HCT116 (cell line): Measurements from ENCODE around the gene FBXL13. TPM values are rescaled to one million over a fixed set of nuclear protein-coding genes. Genes with fewer than 3 reads are reported as not detected.

Experiments
- ATAC-seq: fragments of 200-7000 bp; cut with Tn5 transposase; 2 replicates; pipeline ENCODE4 v1.9.1; 2020; ENCODE audit warnings: mild to moderate bottlenecking, moderate library complexity
- BruUV-seq: library from RNA; stranded (reverse); fragments of 400-500 nt; replicated peaks from 2 replicates; lab custom pipeline; 2021; lab: Mats Ljungman, UMichigan
- CTCF ChIA-PET: fragments of 300-600 bp; sonication (Branson Sonifier 250); formaldehyde crosslinking; loops from one replicate; lab custom pipeline; 2021; ENCODE audit warnings: antibody characterized with exemption; lab: Charles Lee
- POLR2A ChIA-PET: fragments of 300-600, 350-600 bp; sonication (Branson Sonifier 250); formaldehyde crosslinking; loops from one replicate; lab custom pipeline; 2021; ENCODE audit warnings: antibody characterized with exemption; lab: Charles Lee
- RAD21 ChIA-PET, 2 experiments: fragments of 300-600 bp; sonication (Branson Sonifier 250); formaldehyde crosslinking; loops; one replicate each; lab custom pipeline; 2023; ENCODE audit warnings: low total read pairs in 2 of 2; ENCODE audit not compliant: uncharacterized antibody in 2 of 2, unreplicated experiment in 2 of 2, low non-redundant PET in 1 of 2; lab: Charles Lee
- DNase-seq: peaks from one replicate; pipeline ENCODE4 v3.0.0-alpha.2; 2010; ENCODE audit warnings: low read depth, low spot score
- H2AFZ ChIP-seq: fragments of 200-600 bp; shearing (Covaris generic), sonication (generic); 2 replicates; pipeline ENCODE4 v1.6.1; 2017; ENCODE audit warnings: low read depth, mixed run types, mixed read lengths, antibody characterized with exemption, low read length; ENCODE audit not compliant: poor library complexity, severe bottlenecking
- H3K27ac ChIP-seq: 2 replicates; pipeline ENCODE4 v1.5.1; 2012; ENCODE audit warnings: low read depth, low read length
- H3K27me3 ChIP-seq: fragments of 200-600 bp; sonication (generic); 2 replicates; pipeline ENCODE4 v1.6.1; 2016; ENCODE audit warnings: mixed run types, low read length, mixed read lengths; ENCODE audit not compliant: insufficient read depth
- H3K36me3 ChIP-seq, 2 experiments: fragments of 200-500 bp in 1 of 2; fragments of 200-600 bp in 1 of 2; sonication (Bioruptor generic) in 1 of 2; sonication (generic) in 1 of 2; 2 replicates each; pipeline versions ENCODE4 v1.5.1 to v1.6.1; 2014 to 2016; ENCODE audit warnings: low read length in 2 of 2, inconsistent platforms in 1 of 2, mixed read lengths in 1 of 2, mixed run types in 1 of 2; ENCODE audit not compliant: insufficient read depth in 2 of 2, control insufficient read depth in 1 of 2
- H3K4me1 ChIP-seq, 2 experiments: fragments of 200-600 bp in 1 of 2; sonication (generic) in 1 of 2; 2 replicates each; pipeline versions ENCODE4 v1.5.1 to v1.6.1; 2012 to 2017; ENCODE audit warnings: low read length in 2 of 2, inconsistent platforms in 1 of 2, mild to moderate bottlenecking in 1 of 2, mixed read lengths in 1 of 2, mixed run types in 1 of 2, moderate library complexity in 1 of 2; ENCODE audit not compliant: insufficient read depth in 2 of 2, control insufficient read depth in 1 of 2
- H3K4me2 ChIP-seq: fragments of 200-600 bp; sonication (generic); 2 replicates; pipeline ENCODE4 v1.6.1; 2017; ENCODE audit warnings: mixed run types, low read length, mixed read lengths
- H3K4me3 ChIP-seq, 2 experiments: fragments of 200-600 bp in 1 of 2; sonication (generic) in 1 of 2; replicated peaks in 1 of 2; 2 replicates each; pipeline ENCODE4 v1.5.1; 2011 to 2016; ENCODE audit warnings: low read length in 2 of 2, control low read depth in 1 of 2, low read depth in 1 of 2, mild to moderate bottlenecking in 1 of 2, mixed read lengths in 1 of 2, mixed run types in 1 of 2
- H3K79me2 ChIP-seq: fragments of 200-600 bp; sonication (generic); 2 replicates; pipeline ENCODE4 v1.6.1; 2017; ENCODE audit warnings: mild to moderate bottlenecking, mixed run types, low read length, moderate library complexity, mixed read lengths; ENCODE audit not compliant: insufficient read depth
- H3K9ac ChIP-seq: fragments of 200-600 bp; sonication (generic); 2 replicates; pipeline ENCODE4 v1.6.1; 2016; ENCODE audit warnings: low read length, mixed read lengths
- H3K9me2 ChIP-seq: fragments of 200-600 bp; sonication (generic), shearing (Covaris generic); 2 replicates; pipeline ENCODE4 v1.6.1; 2017; ENCODE audit warnings: mixed run types, mild to moderate bottlenecking, moderate library complexity; ENCODE audit not compliant: insufficient read depth
- H3K9me3 ChIP-seq, 2 experiments: fragments of 200-500 bp in 1 of 2; fragments of 200-600 bp in 1 of 2; sonication (Bioruptor generic) in 1 of 2; sonication (generic) in 1 of 2; 2 replicates each; pipeline ENCODE4 v1.6.1; 2014 to 2017; ENCODE audit warnings: low read length in 2 of 2, mixed read lengths in 2 of 2, inconsistent platforms in 1 of 2, low read depth in 1 of 2, mild to moderate bottlenecking in 1 of 2, mixed run types in 1 of 2, moderate library complexity in 1 of 2; ENCODE audit not compliant: control insufficient read depth in 1 of 2, insufficient read depth in 1 of 2
- H4K20me1 ChIP-seq: fragments of 200-600 bp; sonication (generic), shearing (Covaris generic); 2 replicates; pipeline ENCODE4 v1.6.1; 2017; ENCODE audit warnings: mixed run types, mild to moderate bottlenecking, moderate library complexity; ENCODE audit not compliant: insufficient read depth
- CBX3 ChIP-seq: IDR thresholded peaks from 2 replicates; pipeline ENCODE4 v1.6.1; 2012; ENCODE audit warnings: low read depth
- CEBPB ChIP-seq: IDR thresholded peaks from 2 replicates; pipeline ENCODE4 v1.6.1; 2012; ENCODE audit warnings: low read depth
- CTCF ChIP-seq, 3 experiments: fragments of 200-600 bp in 1 of 3; sonication (generic) in 1 of 3; IDR thresholded peaks in 2 of 3; conservative IDR thresholded peaks in 1 of 3; 2 replicates each; pipeline ENCODE4 v1.5.1; 2012 to 2017; ENCODE audit warnings: low read depth in 2 of 3, low read length in 2 of 3, antibody characterized with exemption in 1 of 3, borderline replicate concordance in 1 of 3, control low read depth in 1 of 3, mild to moderate bottlenecking in 1 of 3, mixed read lengths in 1 of 3, mixed run types in 1 of 3, moderate library complexity in 1 of 3; ENCODE audit not compliant: insufficient read depth in 1 of 3
- EGR1 ChIP-seq: IDR thresholded peaks from 2 replicates; pipeline ENCODE4 v1.6.1; 2012; ENCODE audit warnings: low read depth
- EZH2 ChIP-seq: fragments of 200-600 bp; sonication (generic); IDR thresholded peaks from 2 replicates; pipeline ENCODE4 v1.6.1; 2017; ENCODE audit warnings: antibody characterized with exemption, mixed run types
- FOSL1 ChIP-seq: IDR thresholded peaks from 2 replicates; pipeline ENCODE4 v1.6.1; 2012; ENCODE audit warnings: low read depth
- JUND ChIP-seq: IDR thresholded peaks from 2 replicates; pipeline ENCODE4 v1.6.1; 2012
- RAD21 ChIP-seq: IDR thresholded peaks from 2 replicates; pipeline ENCODE4 v1.6.1; 2012; ENCODE audit warnings: low read depth, mild to moderate bottlenecking
- SIN3A ChIP-seq: IDR thresholded peaks from 2 replicates; pipeline ENCODE4 v1.6.1; 2012; ENCODE audit warnings: low read depth
- SP1 ChIP-seq: IDR thresholded peaks from 2 replicates; pipeline ENCODE4 v1.6.1; 2012; ENCODE audit warnings: low read depth
- SRF ChIP-seq: IDR thresholded peaks from 2 replicates; pipeline ENCODE4 v1.6.1; 2012; ENCODE audit warnings: low read depth
- YY1 ChIP-seq: IDR thresholded peaks from 2 replicates; pipeline ENCODE4 v1.6.1; 2011; ENCODE audit warnings: low read length, low read depth, moderate library complexity, mild to moderate bottlenecking; ENCODE audit not compliant: insufficient replicate concordance; ENCODE audit errors: extremely low read depth
- ZFX ChIP-seq: fragments of 450-650 bp; IDR thresholded peaks from 2 replicates; pipeline ENCODE4 v1.6.1; 2017
- intact Hi-C: fragments of 100-400 bp; cut with micrococcal nuclease; formaldehyde crosslinking; loops from 2 replicates; pipeline ENCODE4 v1.10.0; 2022
- total RNA-seq: library from RNA; stranded (reverse); gene quantifications from one replicate; pipeline ENCODE4 v1.2.1, GENCODE V29; 2021; ENCODE audit not compliant: unreplicated experiment
- TF ChIP-seq, protein P1 (sequence below): IDR thresholded peaks from 2 replicates; pipeline ENCODE4 v1.6.1; 2012
- TF ChIP-seq, protein P2 (sequence below): IDR thresholded peaks from 2 replicates; pipeline ENCODE4 v1.6.1; 2012

Gene FBXL13
- total RNA-seq, 1 experiment from 2014 or later: 1.0 TPM

DNA sequence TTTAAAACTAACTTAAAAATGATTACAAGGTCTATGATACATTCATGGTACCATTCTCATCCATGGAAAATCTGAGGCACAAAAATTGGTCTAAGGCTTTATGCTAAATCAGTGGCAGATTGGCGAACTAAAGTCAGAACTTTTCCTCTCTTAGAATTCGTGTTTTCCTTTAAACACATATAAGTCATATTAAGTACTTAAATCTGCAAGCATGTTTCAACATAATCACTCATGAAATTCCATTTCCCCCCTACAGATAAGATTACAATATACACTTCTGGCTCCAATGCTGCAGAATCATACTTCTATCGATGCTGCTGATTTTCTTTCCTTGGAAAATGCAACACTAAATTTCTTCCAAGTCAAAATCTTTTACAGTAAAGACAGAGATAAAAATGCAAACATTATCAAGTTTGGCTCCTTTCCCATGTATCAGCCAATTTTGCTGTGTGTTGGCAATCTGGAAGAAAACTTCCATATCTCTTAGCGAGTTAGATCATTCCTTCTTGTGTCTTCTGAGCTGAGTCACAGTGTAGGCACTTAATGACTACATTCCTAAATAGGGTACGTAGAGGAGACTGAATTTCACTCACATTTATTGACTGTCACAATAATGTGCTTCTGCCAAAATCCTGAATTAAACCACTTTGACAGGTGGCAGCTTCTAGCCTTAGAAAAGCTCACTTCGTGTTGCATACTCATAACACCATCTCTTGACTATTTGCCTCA, 238.2 kb downstream of the FBXL13 start (continued):
- TF ChIP-seq RAD21 (no peak), CEBPB (no peak), ZFX (no peak), EZH2 (no peak)

GRCh38 chr7:102834999-102835398, 239.6 kb downstream of the FBXL13 start:
- no peaks in the 10 kb centered on the region for H3K9me3 ChIP-seq

More at GRCh38 chr7:102834999-102835398, 239.6 kb downstream of the FBXL13 start:
- Histone ChIP-seq H3K4me1 (peaks cover 9 to 28% of the 10 kb centered on the region in 2 experiments), H2AFZ (no peak overlapping the region), H3K27me3 (no peaks in the 10 kb centered on the region), H3K27ac (no peak overlapping the region), H3K36me3 (no peaks in the 10 kb centered on the region), H3K4me3 (no peak overlapping the region), H3K9me2 (no peaks in the 10 kb centered on the region), H4K20me1 (no peaks in the 10 kb centered on the region), H3K9ac (no peak overlapping the region), H3K79me2 (no peaks in the 10 kb centered on the region), H3K4me2 (peak overlapping the region; percentile 53)
- POLR2A ChIA-PET: no interaction called here
- CTCF ChIA-PET: no interaction called here
- intact Hi-C loops: no loop called here
- RAD21 ChIA-PET: no interaction called here
- ATAC-seq (peak; percentile 81), DNase-seq (peak; percentile 60)
- peak; percentile 91 for TF ChIP-seq JUND
- peak; percentile 72; the same call in 1 of the 2 replicates for TF ChIP-seq SIN3A
- peak; percentile 32; the same call in 1 of the 2 replicates for TF ChIP-seq SRF
- TF ChIP-seq YY1: no peak
- peak; percentile 69 for TF ChIP-seq SP1
- TF ChIP-seq EZH2: no peak
- TF ChIP-seq CBX3: peak; percentile 79; the same call in 1 of the 2 replicates
- TF ChIP-seq, protein P1, sequence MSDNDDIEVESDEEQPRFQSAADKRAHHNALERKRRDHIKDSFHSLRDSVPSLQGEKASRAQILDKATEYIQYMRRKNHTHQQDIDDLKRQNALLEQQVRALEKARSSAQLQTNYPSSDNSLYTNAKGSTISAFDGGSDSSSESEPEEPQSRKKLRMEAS: 0 out of 2 replicates have a peak, but pooled peaks have one; percentile 27
- TF ChIP-seq FOSL1: peak; percentile 88
- no peak for TF ChIP-seq CTCF (IDR thresholded peaks at IDR 0.05 in 2 of 3, conservative IDR thresholded peaks at IDR 0.05 in 1 of 3; ENCODE audit: borderline replicate concordance in 1 of 3, insufficient read depth in 1 of 3, low read depth in 2 of 3, low read length in 2 of 3)
- peak; percentile 26; the same call in 1 of the 2 replicates for TF ChIP-seq EGR1
- TF ChIP-seq, protein P2, sequence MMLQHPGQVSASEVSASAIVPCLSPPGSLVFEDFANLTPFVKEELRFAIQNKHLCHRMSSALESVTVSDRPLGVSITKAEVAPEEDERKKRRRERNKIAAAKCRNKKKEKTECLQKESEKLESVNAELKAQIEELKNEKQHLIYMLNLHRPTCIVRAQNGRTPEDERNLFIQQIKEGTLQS: 0 out of 2 replicates have a peak, but pooled peaks have one; percentile 14
- peak; percentile 56; the same call in 1 of the 2 replicates for TF ChIP-seq CEBPB
- no TSS peak for BruUV-seq
